GM19324 (cell line): Measurements from ENCODE around the gene SLC35D3.
"Not testable (repeated sequence)": the region's sequence is repeated elsewhere in the genome, so short reads cannot be mapped to it uniquely, and the experiment has no call there.

Source experiments
- ATAC-seq: cut with Tn5 transposase; IDR thresholded peaks from one replicate; pipeline ENCODE4 v1.9.1; 2021; ENCODE audit warnings: mild to moderate bottlenecking, moderate library complexity; ENCODE audit not compliant: unreplicated experiment, low FRiP score

Gene SLC35D3

DNA sequence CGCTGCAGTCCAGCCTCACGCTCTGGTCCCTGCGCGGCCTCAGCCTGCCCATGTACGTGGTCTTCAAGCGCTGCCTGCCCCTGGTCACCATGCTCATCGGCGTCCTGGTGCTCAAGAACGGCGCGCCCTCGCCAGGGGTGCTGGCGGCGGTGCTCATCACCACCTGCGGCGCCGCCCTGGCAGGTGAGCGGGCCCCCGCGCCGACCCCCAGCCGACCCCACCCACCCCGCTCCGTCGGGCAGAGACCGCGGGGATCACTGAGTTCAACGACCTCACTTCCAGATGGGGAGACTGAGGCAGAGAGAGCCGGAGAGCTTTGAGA lies 545 bp downstream of the SLC35D3 start:
- no peak for ATAC-seq

DNA sequence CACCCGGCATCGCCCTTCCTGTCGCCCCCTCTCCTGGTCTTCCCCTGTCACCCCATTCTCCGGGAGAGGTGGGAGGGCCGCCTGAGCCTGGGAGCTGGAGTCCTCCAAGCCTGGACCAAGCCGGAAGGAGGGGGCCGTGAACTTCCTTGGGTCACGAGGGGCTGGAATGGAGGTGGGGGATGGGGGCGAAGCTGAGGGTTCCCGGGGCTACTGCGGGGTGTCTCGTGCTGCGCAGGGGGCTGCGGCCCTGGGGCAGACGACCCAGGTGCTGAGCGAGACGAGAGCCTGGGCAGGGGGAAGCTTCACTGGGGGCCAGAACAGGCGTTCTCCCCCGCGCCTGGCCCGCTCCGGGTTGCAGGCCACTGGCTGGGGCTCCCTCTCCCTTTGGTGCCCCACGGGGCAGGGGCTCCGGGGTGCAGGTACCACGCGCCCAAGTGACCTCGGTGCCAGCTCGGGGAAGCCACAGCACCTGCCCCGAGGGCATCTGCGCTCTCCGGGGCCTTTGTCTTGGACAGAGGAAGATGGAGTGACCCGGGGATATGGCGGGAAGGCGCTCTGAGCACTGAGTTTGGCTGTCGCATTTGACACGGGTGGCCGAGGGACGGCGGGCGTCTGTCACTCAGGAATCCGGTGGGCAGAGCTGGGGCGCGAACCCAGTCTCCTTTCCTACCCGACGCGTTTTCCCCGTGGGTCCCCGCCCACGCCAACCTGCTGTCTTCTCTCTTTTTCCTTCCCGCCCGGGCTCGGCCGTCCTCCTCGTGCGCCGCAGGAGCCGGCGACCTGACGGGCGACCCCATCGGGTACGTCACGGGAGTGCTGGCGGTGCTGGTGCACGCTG lies 1.2 kb downstream of the SLC35D3 start:
- ATAC-seq = no peak

DNA sequence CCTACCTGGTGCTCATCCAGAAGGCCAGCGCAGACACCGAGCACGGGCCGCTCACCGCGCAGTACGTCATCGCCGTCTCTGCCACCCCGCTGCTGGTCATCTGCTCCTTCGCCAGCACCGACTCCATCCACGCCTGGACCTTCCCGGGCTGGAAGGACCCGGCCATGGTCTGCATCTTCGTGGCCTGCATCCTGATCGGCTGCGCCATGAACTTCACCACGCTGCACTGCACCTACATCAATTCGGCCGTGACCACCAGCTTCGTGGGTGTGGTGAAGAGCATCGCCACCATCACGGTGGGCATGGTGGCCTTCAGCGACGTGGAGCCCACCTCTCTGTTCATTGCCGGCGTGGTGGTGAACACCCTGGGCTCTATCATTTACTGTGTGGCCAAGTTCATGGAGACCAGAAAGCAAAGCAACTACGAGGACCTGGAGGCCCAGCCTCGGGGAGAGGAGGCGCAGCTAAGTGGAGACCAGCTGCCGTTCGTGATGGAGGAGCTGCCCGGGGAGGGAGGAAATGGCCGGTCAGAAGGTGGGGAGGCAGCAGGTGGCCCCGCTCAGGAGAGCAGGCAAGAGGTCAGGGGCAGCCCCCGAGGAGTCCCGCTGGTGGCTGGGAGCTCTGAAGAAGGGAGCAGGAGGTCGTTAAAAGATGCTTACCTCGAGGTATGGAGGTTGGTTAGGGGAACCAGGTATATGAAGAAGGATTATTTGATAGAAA lies 2.0 kb downstream of the SLC35D3 start:
- no peak for ATAC-seq

DNA sequence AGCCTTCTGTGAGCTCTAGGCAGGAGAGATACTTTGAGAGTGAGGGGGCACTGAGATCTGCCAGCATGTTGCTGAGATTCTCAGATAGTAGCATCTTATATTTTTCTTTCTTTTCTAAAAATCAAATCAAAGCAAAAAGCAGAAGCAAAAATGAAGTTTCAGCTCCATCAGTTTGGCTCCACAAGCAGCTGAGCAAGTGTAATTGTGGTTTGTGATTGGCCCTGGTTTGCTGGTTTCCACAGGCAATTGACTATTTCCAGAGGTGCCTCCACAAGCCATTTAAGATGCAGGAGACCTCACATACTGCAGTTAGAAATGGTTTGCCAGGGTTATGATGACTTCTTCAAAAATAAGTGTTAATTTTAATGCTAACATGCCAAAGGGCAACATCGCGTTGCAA lies 4.3 kb downstream of the SLC35D3 start:
- no peak for ATAC-seq

DNA sequence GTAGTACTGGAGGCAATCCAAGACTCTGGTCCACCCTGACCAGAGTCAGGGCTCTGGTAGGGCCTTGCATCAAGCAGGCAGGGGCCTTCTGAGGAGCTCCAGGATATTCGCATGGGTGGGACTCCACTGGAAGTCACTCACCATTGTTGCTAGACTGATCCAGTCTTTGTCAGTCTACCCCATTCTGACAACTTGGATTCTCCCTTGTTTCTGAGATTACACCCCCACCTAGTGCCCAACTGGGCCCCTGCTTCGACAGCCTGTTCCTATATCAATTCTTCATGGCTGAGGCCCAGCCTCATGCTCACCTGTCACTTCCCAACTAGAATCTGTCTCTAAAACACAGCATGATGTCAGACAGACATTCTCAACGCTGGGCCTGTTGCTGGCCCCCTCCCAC lies 5.2 kb downstream of the SLC35D3 start:
- ATAC-seq = no peak

DNA sequence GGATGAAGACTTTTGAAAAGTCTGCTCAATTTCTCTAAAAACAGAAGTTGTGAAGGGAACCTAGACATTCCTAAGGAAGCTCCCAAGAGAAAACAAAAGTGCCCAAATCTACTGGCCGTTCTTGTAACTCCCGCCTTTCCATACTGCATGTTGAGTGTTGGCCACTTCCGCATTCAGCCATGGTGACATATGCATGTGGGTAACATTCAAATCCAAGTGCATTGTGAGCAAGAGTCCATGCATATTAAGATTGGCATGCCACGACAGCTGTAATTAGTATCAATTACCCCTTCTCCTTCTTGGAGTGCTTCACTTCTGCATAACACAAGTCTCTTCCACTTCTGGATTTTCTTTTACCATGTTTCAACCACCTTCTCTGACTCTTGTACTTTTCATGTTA lies 8.4 kb downstream of the SLC35D3 start:
- ATAC-seq = no peak

DNA sequence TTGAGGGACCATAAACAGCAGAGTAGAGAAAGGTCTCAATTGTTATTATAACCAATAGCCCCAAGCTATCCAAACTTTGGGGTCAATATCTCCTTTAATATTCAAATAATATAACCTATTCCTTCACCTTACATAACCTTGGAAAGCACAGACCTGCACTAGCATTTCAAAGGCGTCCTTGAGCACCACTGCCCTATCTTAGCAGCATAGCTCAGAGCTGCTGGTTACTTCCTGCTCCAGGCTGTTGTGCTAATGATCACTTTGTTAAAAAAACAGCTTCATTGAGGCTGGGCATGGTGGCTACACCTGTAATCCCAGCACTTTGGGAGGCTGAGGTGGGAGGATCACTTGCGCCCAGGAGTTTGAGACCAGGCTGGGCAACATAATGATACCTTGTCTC lies 10.5 kb downstream of the SLC35D3 start:
- ATAC-seq = no peak

DNA sequence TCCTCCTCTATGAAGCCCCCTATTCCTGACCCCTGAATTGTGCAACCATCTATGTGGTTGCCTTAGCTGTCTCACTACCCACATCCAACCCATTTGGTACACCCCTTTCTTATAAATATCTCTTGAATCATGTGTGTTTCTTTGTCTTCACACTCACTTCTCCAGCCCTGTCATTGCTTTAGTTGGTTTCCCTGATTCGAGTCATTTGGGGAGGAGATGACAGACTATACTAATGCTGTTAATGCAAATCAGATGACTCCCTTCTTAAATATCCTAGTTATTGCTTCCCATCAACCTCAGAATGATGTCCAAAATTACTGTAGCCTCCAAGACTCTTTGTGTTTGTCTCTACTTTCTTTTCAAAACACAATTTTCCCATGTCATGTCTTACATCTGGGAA lies 23.0 kb downstream of the SLC35D3 start:
- ATAC-seq = no peak

DNA sequence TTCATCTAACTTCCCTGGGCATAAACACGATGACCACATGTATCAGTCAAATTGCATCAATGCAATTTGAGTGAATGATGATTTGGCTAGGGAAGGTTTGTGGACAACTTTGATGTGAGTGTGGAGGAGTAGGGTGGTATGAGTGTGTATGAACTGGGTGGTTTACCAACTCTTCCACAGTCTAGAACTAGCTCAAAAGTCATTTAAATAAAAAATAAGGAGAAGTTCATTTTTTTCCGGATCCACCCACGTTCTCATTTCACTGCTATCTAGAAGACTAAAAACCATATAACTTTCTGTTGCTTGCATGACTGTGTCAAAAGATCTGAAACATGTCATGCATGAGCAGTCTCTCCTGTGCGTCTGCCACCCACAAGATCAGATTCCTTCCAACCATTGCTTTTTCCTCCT lies 23.6 kb downstream of the SLC35D3 start:
- no peak for ATAC-seq

DNA sequence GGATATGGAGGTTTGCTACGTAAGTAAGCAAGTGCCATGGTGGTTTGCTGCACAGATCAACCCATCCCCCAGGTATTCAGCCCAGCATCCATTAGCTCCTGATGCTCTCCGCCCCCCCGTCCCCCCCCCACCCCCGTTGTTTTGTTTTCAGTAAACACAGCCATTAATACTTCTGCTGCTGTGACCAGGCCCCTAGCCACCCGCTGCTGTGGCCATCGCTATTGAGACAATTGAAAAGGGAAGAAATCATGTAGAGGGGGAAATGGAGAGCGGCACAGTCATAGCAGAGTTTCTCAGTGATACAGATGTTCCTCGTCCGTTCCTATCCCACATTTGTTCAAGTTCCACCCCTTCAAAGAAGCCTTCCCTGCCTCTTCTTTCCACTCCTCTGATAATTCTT lies 24.9 kb downstream of the SLC35D3 start:
- no peak for ATAC-seq

DNA sequence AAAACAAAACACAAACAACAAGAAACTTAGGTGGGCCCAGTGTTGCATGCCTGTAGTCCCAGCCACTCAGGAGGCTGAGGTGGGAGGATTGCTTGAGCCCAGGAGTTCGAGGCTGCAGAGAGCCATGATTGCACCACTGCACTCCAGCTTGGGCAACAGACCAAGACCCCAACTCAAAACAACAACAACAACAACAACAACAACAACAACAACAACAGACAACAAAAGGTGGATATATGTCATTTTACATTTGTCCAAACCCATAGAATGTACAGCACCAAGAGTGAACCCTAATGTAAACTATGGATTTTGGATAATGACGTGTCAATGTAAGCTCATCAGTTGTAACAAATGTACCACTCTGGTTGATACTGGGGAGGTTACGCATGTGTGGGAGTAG lies 27.9 kb downstream of the SLC35D3 start:
- ATAC-seq = not testable (repeated sequence)

DNA sequence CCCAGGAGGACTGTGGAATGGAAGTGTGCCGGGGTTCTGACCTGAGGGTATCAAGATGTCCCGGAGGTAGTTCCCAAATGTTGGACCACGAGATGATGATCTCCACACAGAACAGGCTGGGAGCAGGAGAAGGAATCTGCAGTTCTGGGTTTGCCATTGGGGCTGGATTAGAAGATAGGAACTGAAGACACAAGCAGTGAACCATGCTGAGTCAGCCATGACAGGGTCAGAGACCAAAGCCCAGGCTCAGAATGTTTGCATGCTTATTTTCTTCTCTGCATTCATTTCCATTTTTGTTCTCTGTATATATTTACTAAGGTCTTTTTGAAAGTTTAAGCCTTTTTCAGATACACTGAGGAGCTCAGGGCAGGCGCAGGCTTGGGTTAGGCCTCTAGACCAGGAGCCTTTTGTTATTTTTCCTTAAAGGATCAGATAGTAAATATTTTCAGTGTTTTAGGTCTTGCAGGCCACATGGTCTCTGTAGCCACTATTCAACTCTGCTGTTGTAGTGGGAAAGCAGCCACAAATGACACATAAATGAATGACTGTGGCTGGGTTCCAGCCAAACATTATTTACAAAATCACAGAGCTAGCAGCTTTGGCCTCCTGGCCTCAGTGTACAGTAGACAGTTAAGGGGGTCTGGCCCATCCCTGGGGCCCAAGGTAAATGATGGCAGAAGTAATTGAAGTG lies 28.5 kb downstream of the SLC35D3 start:
- no peak for ATAC-seq

DNA sequence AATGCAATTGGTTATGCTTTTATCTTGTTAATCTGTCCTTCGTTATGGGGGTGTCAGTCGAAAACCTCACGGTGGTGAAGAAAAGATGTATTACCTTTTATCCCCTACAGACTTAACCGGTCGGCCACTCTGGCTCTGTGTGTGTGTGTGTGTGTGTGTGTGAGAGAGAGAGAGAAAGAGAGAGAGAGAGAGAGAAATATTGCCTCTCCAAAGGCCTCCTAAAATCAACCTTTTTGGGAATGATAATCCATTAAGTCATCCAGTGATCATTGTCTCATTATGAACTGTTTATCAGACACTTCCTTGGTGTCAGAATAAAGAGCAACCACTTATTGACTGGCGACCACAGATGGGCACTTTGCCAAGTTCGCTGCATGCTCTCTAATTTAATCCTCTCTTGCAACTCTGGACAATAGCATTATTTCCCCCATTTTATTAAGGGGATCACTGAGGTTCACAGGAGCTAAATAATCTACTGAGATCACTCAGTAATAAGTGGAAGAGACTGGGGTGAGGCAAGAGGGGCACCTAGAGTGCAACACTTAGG lies 30.7 kb downstream of the SLC35D3 start:
- ATAC-seq = no peak

DNA sequence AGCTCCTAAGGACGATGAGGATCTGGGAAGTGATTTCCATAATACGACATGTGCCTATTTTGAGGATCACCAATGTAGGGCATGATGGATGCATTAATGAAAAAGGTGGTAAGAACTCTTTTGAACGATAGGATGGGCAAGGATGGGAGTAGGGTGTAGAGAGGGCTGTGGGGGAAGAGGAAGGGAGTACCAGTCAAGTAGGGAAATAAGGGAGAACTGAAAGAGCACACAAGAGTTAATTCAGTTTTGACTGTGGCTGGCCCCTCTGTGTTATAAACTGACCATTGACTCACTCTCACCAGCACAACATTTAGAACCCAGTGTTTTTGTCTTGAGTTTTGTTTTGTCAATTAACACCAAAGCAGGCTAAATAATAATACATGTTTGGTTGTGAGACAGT lies 33.0 kb downstream of the SLC35D3 start:
- ATAC-seq = no peak

DNA sequence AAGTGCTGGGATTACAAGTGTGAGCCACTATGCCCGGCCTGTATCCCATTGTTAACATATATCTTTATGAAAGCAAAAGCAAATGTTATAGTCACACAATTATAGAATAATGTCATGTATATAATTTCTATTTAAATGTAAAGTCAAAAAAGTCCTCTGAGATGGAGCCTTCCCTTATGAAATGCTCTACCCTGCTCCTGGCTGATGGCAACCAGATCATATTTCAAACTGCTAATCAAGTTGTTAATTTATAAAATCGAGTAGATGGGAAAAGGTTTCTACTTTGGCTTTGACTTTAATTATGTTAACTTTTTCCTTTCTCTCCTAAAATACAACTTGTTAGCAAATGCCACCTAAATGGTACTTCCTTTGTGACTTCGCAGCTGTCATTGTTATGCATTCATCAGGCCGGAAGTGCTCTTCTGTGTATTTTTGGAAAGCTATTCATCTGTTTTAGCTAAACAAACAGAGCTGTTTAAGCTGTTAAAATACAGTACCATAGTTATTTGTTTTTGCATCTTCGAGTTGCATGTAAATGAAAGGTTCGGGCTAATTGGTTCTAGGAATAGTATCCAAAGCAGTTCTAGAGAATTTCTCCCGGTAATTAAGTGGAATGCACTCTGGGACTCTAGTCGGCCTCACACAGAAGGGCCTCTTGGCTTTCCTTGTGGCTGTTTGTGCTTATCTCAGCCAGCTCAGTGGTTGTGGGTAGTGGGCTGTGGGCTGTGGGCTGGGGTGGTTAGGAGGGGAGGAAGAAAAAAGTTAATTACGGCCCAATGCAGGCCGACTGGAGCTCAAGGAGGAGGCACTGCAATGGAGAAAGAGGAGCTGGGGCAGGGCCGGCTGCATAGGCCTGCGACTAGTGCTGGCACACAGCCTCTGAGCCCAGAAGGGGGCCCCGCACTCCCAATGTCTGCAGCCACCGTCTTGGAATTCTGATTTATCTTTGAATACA lies 34.8 kb downstream of the SLC35D3 start:
- no peak for ATAC-seq

DNA sequence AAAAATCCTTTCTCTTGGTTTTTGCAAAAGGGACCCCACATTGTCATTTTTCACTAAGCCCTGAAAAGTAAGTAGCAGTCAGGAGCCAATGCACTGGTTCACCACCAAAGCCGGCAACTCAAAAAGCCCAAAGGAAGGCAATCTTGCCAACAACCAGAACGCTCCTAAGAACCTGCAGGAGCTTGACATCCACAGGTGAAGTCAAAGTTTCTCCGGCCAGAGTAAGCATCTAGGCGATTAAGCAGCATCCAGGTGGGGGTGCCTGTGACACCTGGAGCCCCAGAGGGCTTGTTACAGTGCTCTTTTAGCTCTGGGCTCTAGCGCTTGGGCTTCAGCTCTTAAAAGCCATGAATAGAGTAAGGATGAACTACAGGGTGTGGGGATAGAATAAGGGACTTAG lies 36.1 kb downstream of the SLC35D3 start:
- ATAC-seq = no peak

DNA sequence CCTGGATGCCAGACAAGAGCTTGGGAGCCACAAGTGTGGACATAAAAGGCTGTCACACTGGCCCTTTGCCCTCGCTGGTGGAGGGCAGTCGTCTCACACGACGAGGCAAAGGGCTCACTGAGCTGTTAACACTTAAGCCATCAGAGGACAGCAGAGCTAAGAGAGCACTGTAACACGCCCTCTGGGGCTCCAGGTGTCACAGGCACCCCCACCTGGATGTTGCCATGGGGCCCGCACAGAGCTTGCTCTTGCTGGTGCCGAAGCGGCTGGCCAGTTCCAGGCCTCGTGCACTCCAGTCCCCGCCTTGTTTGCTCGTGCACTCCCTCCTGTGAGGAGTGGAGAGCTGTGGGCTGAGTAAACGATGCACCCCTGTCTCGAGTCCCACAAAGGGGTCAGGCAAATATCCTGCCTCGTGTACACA lies 37.4 kb downstream of the SLC35D3 start:
- ATAC-seq = no peak

DNA sequence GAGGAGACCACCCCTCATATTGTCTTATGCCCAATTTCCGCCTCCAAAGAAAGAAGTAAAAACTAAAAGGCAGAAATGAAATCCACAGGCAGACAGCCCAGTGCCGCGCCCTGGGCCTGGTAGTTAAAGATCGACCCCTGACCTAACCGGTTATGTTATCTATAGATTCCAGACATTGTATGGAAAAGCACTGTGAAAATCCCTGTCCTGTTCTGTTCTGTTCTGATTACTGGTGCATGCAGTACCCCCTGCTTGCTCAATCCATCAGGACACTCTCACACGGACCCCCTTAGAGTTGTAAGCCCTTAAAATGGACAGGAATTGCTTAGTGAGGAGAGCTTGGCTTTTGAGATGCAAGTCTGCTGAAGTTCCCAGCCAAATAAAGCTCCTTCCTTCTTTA lies 37.8 kb downstream of the SLC35D3 start:
- not testable (repeated sequence) for ATAC-seq

DNA sequence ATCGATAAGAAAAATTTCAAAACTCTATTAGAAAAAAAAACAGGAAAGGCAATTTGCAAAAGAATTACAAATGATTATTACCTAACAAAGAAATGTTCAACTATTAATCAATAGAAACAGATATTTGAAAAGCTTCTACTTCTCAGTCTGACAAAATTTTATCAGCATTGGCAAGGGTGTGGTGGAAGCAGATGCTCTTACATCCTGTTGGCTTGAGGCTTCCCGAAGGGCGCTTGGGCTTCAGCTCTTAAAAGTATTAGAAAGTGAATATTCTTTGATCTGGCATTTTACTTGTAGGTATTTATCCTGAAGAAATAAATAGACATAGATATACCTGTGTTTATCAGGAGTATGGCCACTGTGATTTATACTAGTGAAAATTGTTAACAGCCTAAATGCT lies 38.7 kb downstream of the SLC35D3 start:
- ATAC-seq = no peak

DNA sequence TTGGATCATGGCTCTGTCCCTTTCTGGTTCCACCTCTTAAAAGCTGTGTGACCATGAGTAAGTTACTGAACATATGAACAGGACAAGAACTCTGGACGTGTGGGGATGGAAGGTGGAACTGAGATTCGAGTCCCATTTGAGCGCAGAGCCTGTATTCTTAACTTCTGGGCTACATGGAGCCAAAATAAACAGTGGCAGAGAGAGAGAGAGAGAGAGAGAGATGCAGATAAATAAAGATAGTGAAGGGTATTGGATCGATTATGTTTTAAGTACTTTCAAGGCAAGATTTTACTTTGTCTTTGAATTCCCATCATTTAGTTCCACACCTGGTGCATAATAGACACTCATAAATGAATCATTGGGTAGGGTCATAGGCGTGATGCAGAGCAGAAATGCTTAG lies 39.7 kb downstream of the SLC35D3 start:
- ATAC-seq = no peak
